M059J (cell line): ENCODE results near the gene KNCN. TPM values are rescaled to one million over a fixed set of nuclear protein-coding genes. Genes with fewer than 3 reads are reported as not detected.
A peak's percentile ranks its signal among the peaks of the same experiment; 100 is the strongest.

ENCODE experiments used
- DNase-seq: peaks from one replicate; pipeline ENCODE4 v3.0.0-alpha.2; 2012; ENCODE audit warnings: low read depth
- total RNA-seq: library from RNA; depleted of rRNA; stranded (reverse); fragments of >200 nt; shearing (Covaris generic); gene quantifications from 2 replicates; pipeline ENCODE4 v1.2.3, GENCODE V29; 2014; rRNA removed

The KNCN gene
- not detected in 2 replicates for total RNA-seq

DNA sequence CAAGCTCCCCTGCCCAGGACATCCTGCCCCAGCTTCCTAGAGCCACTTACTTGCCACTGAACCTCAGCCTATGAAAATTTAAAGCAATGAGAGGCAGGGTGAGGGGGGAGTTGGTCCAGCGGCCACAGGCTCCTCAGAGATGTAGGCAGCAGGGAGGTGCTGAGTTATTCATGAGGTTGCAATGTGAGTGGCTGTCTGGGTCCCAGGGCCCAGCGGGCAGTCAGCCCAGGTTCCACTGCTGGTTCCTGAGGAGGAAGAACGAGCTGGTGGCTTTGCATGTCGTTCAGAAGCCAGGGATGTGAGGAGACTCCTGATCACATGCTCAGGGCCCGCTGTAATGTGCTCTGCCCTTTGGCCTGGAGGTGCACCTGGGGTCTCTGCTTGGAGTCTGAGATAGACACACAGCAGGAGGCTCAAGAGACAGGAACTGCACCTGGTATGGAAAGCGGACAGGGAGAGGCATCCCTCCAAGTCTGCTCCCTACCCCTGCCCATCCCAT, at the start of gene KNCN:
TSS of gene KNCN (minus strand) at position 51 of the 499 bp plus-strand sequence. CDS start 432 bp downstream, outside the sequence.
- no peak for DNase-seq

DNA sequence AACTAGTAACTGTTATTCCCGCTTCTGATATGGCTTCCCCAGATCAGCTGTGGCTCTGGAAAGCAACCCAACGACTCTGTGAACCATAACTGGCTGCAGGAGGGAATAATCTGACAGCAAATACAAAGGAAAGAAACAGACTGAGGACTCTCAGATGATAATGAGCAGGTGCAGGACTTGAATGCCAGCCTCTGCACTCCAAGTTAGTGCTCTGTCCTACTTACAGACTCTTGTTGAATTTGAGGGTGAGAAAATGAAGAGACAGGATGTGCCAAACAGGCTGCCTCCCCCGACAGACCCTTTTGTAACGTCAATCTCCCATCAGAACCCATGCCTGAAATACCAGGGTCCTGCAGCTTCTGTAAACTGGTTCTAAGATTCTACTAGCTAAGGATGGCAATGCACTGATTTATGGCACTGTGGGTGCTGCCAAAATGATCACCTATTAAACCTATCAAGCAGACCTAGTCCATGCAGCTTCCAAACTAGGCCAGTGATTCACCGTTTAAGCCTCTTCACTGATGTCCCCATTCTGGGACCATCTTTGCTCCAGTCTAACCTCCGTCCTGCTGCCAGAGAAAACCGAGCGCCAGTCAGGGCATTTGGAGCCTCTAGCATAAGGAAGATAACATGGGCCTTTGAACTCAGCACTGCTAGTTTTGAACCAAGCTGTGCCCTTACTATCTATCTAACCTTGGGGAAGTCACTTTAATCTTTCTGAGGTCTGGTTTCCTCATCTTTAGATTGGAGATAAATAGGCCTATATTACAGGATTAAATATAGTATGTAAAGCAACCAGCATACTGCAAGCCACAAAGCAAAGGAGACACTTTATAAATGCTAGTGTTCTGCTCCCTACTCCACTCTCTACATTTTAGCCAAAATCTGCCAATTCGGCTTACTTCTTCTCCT, 47.9 kb upstream of the KNCN start:
- no peak for DNase-seq

DNA sequence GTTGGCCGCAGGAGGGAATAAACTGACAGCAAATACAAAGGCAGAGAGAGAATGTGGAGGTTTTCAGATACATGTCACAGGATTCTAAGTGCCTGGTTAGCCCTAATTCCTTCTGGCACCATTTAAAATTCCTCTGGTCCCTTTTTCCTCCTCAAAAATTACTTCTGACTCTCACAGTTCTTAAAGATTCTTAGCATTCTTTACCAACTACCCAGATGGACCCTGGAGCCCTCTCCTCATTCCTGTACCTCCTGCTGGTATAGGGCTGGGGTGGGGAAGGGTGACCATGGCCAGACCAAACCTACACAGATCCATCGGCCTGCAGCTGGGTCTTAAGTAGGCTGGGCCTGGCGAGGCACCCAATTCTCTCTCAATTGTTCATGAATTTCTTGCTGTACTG, 45.4 kb upstream of the KNCN start:
- no peak for DNase-seq

DNA sequence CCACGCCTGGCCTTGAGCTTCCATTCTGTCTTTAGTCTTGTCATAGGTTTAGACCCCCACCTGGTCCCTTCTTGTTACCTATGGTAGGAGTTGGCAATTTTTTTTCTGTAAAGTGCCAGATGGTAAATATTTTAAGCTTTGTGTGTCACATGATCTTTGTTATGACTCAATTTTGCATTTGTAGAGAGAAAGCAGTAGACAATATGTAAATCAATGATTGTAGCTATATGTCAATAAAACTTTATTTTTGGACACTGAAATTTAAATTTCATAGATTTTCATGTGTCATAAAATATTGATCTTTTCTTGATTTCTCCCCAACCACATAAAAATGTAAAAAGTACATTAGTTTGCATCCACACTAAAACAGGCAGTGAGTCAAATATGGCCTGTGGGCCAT, 44.6 kb upstream of the KNCN start:
- no peak for DNase-seq

GRCh38 chr1:46595127-46595526, 43.7 kb upstream of the KNCN start:
- DNase-seq = no peak

- DNase-seq = no peak
Observed at GRCh38 chr1:46594063-46594462, 42.6 kb upstream of the KNCN start.

GRCh38 chr1:46592823-46593222, 41.4 kb upstream of the KNCN start:
- DNase-seq = no peak

GRCh38 chr1:46589529-46589928, 38.1 kb upstream of the KNCN start:
- no peak for DNase-seq

DNA sequence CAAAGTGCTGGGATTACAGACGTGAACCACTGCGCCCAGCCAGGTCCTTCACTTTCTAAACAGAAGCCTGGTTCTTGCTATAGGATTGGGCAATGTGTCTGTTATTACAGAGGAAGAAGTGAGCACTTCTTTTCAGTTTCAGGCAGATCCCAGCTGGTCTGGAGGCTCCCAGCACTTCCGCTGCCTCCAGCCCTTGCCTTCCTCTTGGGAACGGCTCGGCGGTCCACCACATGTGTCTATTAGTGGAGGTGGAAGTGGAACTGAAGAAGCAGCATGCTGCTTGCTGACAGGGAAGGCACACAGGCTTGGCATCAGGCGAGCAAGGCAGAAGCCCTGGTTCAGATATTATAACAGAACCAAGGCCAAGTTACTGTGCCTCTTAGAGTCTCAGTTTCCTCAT, 35.6 kb upstream of the KNCN start:
- no peak for DNase-seq

- DNase-seq = no peak
Observed at GRCh38 chr1:46585312-46585938, 34.0 kb upstream of the KNCN start.

- DNase-seq = no peak
Observed at GRCh38 chr1:46583494-46583893, 32.0 kb upstream of the KNCN start.

- no peak for DNase-seq
Observed at GRCh38 chr1:46582972-46583371, 31.5 kb upstream of the KNCN start.

DNA sequence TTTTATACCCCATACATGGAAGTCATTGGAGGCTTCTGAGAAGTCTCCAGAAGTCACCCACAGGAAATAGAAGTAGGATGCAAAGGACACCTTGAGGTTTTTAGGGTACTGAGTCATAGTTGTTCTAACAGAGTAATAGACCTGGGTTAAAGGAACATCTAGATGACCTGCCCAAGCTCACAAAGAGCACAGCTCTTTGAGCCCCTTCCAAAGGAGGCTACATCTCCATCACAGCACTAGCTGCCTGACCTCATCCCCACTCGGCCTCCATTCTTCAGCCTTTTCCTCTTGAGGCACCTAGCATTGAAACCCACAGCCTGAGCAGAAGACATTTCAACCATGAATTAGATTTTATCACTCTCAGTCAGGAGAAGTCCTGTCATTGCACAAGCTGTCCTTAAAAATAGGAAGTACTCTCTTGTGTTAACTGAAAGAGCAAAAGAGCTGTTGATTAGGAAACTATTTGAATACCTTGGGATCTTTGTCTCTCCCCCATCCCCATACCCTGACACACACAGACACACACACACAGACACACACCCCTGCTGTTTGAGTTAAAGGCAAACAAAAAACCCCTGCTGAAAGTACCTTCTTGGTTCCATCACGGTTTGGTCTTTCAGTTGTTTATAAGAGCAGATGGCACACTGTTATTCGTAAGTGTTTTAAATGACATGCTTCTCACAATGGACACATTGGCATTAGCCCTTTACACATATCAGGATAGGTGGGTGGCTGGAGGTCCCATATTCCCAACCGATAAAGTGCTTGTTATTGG, 30.4 kb upstream of the KNCN start:
- peak; percentile 62 for DNase-seq

- peak; percentile 23 for DNase-seq
Observed at GRCh38 chr1:46580140-46580903, 28.9 kb upstream of the KNCN start.

- no peak for DNase-seq
Observed at GRCh38 chr1:46577671-46578070, 26.2 kb upstream of the KNCN start.

GRCh38 chr1:46576596-46576995, 25.1 kb upstream of the KNCN start:
- no peak for DNase-seq

GRCh38 chr1:46575778-46576177, 24.3 kb upstream of the KNCN start:
- no peak for DNase-seq

DNA sequence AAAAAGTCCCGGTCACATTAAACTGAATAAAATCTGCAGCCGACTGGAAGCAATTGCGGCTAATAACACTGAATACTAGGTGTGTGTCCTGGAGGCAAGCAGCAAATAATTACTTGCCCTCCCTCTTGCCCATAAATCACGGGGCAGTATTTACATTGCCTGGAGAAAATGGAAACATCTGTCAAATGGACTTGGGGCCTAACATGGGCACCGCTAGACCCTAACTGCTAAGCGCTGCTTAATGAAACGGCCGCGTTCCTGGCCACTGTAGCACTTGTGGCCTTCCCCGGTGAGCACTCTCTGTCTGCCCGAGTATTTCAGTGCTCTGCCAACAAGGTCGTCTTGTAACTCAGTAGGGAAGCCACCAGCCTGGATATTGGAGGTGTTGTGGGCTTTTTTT, 23.9 kb upstream of the KNCN start:
- DNase-seq = no peak

GRCh38 chr1:46571691-46572225, 20.3 kb upstream of the KNCN start:
- no peak for DNase-seq

DNA sequence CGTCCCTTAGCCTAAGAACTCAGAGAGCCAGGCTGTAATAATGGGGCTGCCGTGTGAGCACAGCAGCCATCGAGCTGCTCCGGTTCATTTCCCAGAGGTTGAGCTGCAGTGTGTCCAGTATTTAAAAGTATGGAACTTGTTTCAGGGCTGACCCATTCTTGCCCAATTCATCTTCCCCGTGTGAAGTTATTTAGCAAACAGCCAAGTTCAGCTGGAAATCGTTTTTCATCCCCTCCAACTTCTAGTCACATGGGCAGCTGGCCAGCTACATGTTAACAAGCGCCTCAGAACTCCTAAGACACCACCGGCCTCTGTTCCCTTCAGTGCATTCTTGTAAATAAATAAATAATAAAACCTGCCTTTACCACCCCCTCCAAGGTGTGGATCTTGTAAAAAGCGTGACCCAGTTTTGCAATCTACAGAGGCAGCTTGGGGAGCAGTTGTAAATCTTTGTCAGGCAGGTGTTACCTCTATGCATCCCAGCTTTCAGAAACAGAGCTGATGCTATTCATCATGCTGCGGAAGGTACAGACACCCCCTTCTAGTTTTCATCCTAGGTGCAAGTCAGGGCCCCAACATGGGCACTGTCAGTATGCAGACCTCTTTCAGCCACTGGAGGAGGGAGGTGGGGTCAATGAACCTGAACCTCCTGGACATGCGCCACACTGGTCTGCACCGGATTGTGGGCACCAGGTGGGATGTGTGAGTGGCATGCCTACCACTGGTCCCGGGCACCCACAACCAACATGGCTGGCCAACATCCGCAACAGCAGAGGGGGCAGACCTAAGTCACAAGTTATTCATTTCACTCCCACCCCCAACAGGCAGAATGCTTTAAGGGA, 18.7 kb upstream of the KNCN start:
- no peak for DNase-seq
